IMR-90 (cell line): ENCODE data around the gene PPP3CB. TPM values are rescaled to one million over a fixed set of nuclear protein-coding genes. Genes with fewer than 3 reads are reported as not detected.

ENCODE experiments used
- ATAC-seq: fragments of 200-7000 bp; cut with Tn5 transposase; 2 replicates; pipeline ENCODE4 v1.9.1; 2020; ENCODE audit warnings: low read depth, mild to moderate bottlenecking, moderate library complexity
- BruUV-seq: library from RNA; stranded (reverse); fragments of 400-500 nt; replicated peaks from 2 replicates; lab custom pipeline; 2021; lab: Mats Ljungman, UMichigan
- CTCF ChIA-PET: fragments of 300-600 bp; formaldehyde crosslinking; extraction: SDS; loops from one replicate; lab custom pipeline; 2021; ENCODE audit warnings: antibody characterized with exemption; lab: Yijun Ruan, JAX
- POLR2A ChIA-PET: fragments of 300-600 bp; sonication (Branson Sonifier 250); formaldehyde crosslinking; loops from one replicate; lab custom pipeline; 2022; ENCODE audit warnings: antibody characterized with exemption; ENCODE audit not compliant: unreplicated experiment; lab: Charles Lee
- DNase-seq: peaks from one replicate; pipeline ENCODE4 v3.0.0; 2013
- H2AFZ ChIP-seq: replicated peaks from 2 replicates; pipeline ENCODE3; 2013; ENCODE audit warnings: low read length, mild to moderate bottlenecking; ENCODE audit not compliant: poor library complexity
- H2AK5ac ChIP-seq: 2 replicates; pipeline ENCODE4 v1.6.1; 2013; ENCODE audit warnings: low read depth, low read length, inconsistent platforms
- H2AK9ac ChIP-seq: replicated peaks from 2 replicates; pipeline ENCODE3; 2013; ENCODE audit warnings: mild to moderate bottlenecking, low read depth, low read length, moderate library complexity; ENCODE audit not compliant: poor library complexity
- H2BK120ac ChIP-seq: 2 replicates; pipeline ENCODE4 v1.6.1; 2013; ENCODE audit warnings: low read depth, low read length, inconsistent platforms
- H2BK15ac ChIP-seq: 3 replicates; pipeline ENCODE4 v1.6.1; 2013; ENCODE audit warnings: low read depth, low read length, inconsistent platforms
- H2BK20ac ChIP-seq: 2 replicates; pipeline ENCODE4 v1.6.1; 2013; ENCODE audit warnings: low read depth, mild to moderate bottlenecking, inconsistent platforms, low read length, moderate library complexity
- H2BK5ac ChIP-seq: 2 replicates; pipeline ENCODE4 v1.6.1; 2013; ENCODE audit warnings: mild to moderate bottlenecking, low read depth, low read length, inconsistent platforms; ENCODE audit not compliant: poor library complexity, severe bottlenecking
- H3K14ac ChIP-seq: replicated peaks from 2 replicates; pipeline ENCODE4 v1.6.1; 2013; ENCODE audit warnings: low read depth, low read length, inconsistent platforms
- H3K18ac ChIP-seq: 2 replicates; pipeline ENCODE4 v1.6.1; 2013; ENCODE audit warnings: low read depth, low read length, control low read depth
- H3K23ac ChIP-seq: 2 replicates; pipeline ENCODE4 v1.6.1; 2013; ENCODE audit warnings: low read depth, low read length, inconsistent platforms
- H3K27ac ChIP-seq: 2 replicates; pipeline ENCODE4 v1.5.1; 2013; ENCODE audit warnings: mild to moderate bottlenecking, control low read depth, low read length; ENCODE audit not compliant: insufficient read depth
- H3K27me3 ChIP-seq: 2 replicates; pipeline ENCODE4 v1.6.1; 2013; ENCODE audit warnings: low read length; ENCODE audit not compliant: control insufficient read depth, insufficient read depth
- H3K36me3 ChIP-seq: 2 replicates; pipeline ENCODE4 v1.6.1; 2013; ENCODE audit warnings: low read length, mixed read lengths; ENCODE audit not compliant: control insufficient read depth, insufficient read depth
- H3K4ac ChIP-seq: 2 replicates; pipeline ENCODE4 v1.6.1; 2013; ENCODE audit warnings: low read depth, low read length, inconsistent platforms
- H3K4me1 ChIP-seq: 2 replicates; pipeline ENCODE4 v1.6.1; 2013; ENCODE audit warnings: low read length, mixed read lengths; ENCODE audit not compliant: control insufficient read depth, insufficient read depth
- H3K4me2 ChIP-seq: 2 replicates; pipeline ENCODE4 v1.6.1; 2013; ENCODE audit warnings: low read depth, mild to moderate bottlenecking, control low read depth, low read length, moderate library complexity
- H3K4me3 ChIP-seq: 2 replicates; pipeline ENCODE4 v1.5.1; 2013; ENCODE audit warnings: low read depth, mild to moderate bottlenecking, control low read depth, low read length, moderate library complexity; ENCODE audit not compliant: insufficient read depth
- H3K56ac ChIP-seq: 2 replicates; pipeline ENCODE4 v1.6.1; 2013; ENCODE audit warnings: low read length, inconsistent platforms; ENCODE audit not compliant: insufficient read depth; ENCODE audit errors: extremely low read depth
- H3K79me1 ChIP-seq, 2 experiments: 2 replicates each; pipeline ENCODE4 v1.6.1; 2013; ENCODE audit warnings: low read length in 2 of 2, inconsistent platforms in 1 of 2, low read depth in 1 of 2
- H3K9ac ChIP-seq: 2 replicates; pipeline ENCODE4 v1.6.1; 2013; ENCODE audit warnings: low read depth, low read length, control low read depth
- H3K9me1 ChIP-seq: 2 replicates; pipeline ENCODE4 v1.6.1; 2013; ENCODE audit warnings: low read length, inconsistent platforms; ENCODE audit not compliant: insufficient read depth
- H3K9me3 ChIP-seq: 2 replicates; pipeline ENCODE4 v1.6.1; 2013; ENCODE audit warnings: low read length; ENCODE audit not compliant: control insufficient read depth, insufficient read depth
- H4K20me1 ChIP-seq: 2 replicates; pipeline ENCODE4 v1.6.1; 2013; ENCODE audit warnings: low read length, inconsistent platforms; ENCODE audit not compliant: insufficient read depth
- H4K5ac ChIP-seq: 2 replicates; pipeline ENCODE4 v1.6.1; 2013; ENCODE audit warnings: mild to moderate bottlenecking, low read depth, low read length, control low read depth
- H4K8ac ChIP-seq, 2 experiments: 2 replicates each; pipeline ENCODE4 v1.6.1; 2013; ENCODE audit warnings: low read depth in 2 of 2, low read length in 2 of 2, control low read depth in 1 of 2, inconsistent platforms in 1 of 2
- H4K91ac ChIP-seq: 2 replicates; pipeline ENCODE4 v1.6.1; 2013; ENCODE audit warnings: low read depth, low read length, inconsistent platforms; ENCODE audit not compliant: insufficient read depth
- FOS ChIP-seq: fragments of 150-350 bp; IDR thresholded peaks from 2 replicates; pipeline ENCODE4 v1.6.1; 2016; ENCODE audit warnings: low read depth, low read length
- RFX5 ChIP-seq: IDR thresholded peaks from 2 replicates; pipeline ENCODE4 v1.8.0; 2012; ENCODE audit warnings: low read depth, mild to moderate bottlenecking, low read length, moderate library complexity
- WGBS, 2 experiments: methylation state at CpG; one replicate each; pipeline versions ENCODE4 v1.1.5 to v1.1.7; 2013; ENCODE audit warnings: missing lambda C conversion rate in 2 of 2; ENCODE audit not compliant: insufficient read length in 1 of 2; ENCODE audit errors: extremely low coverage in 2 of 2; 5-methylcytosine and 5-hydroxymethylcytosine counted together
- dilution Hi-C: fragments of 300-500 bp; cut with HindIII; formaldehyde crosslinking; loops from one replicate; pipeline ENCODE4 v1.14.3; 2018; ENCODE audit warnings: low sequenced_read_pairs; ENCODE audit not compliant: unreplicated experiment
- in situ Hi-C: fragments of 300-500 bp; cut with MboI; formaldehyde crosslinking; loops from 3 replicates; pipeline ENCODE4 v1.14.3; 2019; ENCODE audit warnings: low sequenced_read_pairs, inconsistent platforms, mixed read lengths
- intact Hi-C: fragments of 100-400 bp; cut with micrococcal nuclease; formaldehyde crosslinking; loops from 2 replicates; pipeline ENCODE4 v1.10.0; 2022
- polyA plus RNA-seq, 3 experiments: library from polyadenylated mRNA; depleted of rRNA; stranded (reverse); fragments of >200 nt; gene quantifications; 2 replicates each; pipeline ENCODE4 v1.2.3, GENCODE V29; 2012; ENCODE audit warnings: low replicate concordance in 1 of 3
- total RNA-seq: library from RNA; depleted of rRNA; stranded (reverse); fragments of >200 nt; gene quantifications from 2 replicates; pipeline ENCODE4 v1.2.3, GENCODE V29; 2012

PPP3CB gene
- total and polyA plus RNA-seq, 2 of the 4 experiments (the other 2 are of a cell fraction): 22.9 to 36.4 TPM

DNA sequence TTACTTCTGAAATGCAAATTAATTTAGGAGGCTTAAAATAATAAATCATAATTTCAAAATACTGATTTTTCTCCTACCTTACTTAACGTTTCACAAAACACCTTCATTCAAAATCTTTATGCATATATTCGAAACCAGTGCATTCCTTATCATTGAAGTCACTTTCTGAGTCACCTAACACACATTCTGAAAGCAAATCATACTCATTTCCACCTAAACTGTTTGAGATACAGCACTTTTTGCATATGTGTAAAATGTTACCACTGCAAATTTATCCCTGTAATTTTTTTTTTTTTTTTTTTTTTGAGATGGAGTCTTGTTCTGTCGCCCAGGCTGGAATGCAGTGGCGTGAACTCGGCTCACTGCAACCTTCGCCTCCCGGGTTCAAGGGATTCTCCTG is 15.7 kb downstream of the PPP3CB start:
- Histone ChIP-seq H3K79me1 (peaks cover 20 to 41% of the 10 kb centered on the region in 2 experiments), H3K36me3 (peaks cover 13% of the 10 kb centered on the region), H3K9ac (no peak overlapping the region), H4K91ac (no peak overlapping the region), H3K18ac (no peak overlapping the region), H3K9me3 (no peaks in the 10 kb centered on the region), H3K56ac (no peak overlapping the region), H3K4ac (no peak overlapping the region), H2AFZ (no peak overlapping the region), H2BK20ac (no peak overlapping the region), H3K9me1 (0 out of 2 replicates have a peak, but pooled peaks cover 3% of the 10 kb centered on the region), H4K5ac (no peak overlapping the region), H2BK15ac (no peak overlapping the region), H3K4me1 (peaks cover 3% of the 10 kb centered on the region; the same call in 1 of the 2 replicates), H2AK9ac (no peak overlapping the region), H2AK5ac (no peak overlapping the region), H3K27me3 (no peaks in the 10 kb centered on the region), H3K27ac (no peak overlapping the region; the same call in 1 of the 2 replicates), H4K20me1 (peaks cover 3% of the 10 kb centered on the region; the same call in 1 of the 2 replicates), H3K4me3 (no peak overlapping the region), H2BK120ac (no peak overlapping the region), H3K14ac (no peak overlapping the region), H4K8ac (0 out of 4 replicates have a peak overlapping the region, but pooled peaks of 1 of the 2 experiments have one; percentile 17), H3K23ac (no peak overlapping the region), H2BK5ac (no peak overlapping the region), H3K4me2 (no peak overlapping the region)
- dilution Hi-C loops: no loop called here
- ChIA-PET CTCF (no interaction called here), POLR2A (no interaction called here)
- in situ Hi-C loops: no loop called here
- no peak for TF ChIP-seq RFX5
- peak; percentile 39; the same call in 1 of the 2 replicates for TF ChIP-seq FOS
- intact Hi-C loops: no loop called here
- DNase-seq (peak; percentile 79), ATAC-seq (peak; percentile 54)
- BruUV-seq: no TSS peak
- 20 to 100% methylated on average over 1 to 2 of the region's 7 CpGs for WGBS, 2 experiments
